Transverse colon (tissue), 4 donors: ENCODE measurements around the gene CCND1. TPM values are rescaled to one million over a fixed set of nuclear protein-coding genes. Genes with fewer than 3 reads are reported as not detected.

ENCODE experiments used
- DNase-seq: peaks from one replicate; pipeline ENCODE4 v3.0.0-alpha.2; 2019
- H3K27ac ChIP-seq, 4 donors: fragments of 200-600 bp; sonication (generic); 2 replicates each; pipeline ENCODE4 v1.5.1; 2016 to 2018; ENCODE audit warnings: inconsistent platforms in 4 of 4
- H3K27me3 ChIP-seq: fragments of 200-600 bp; sonication (generic); 2 replicates; pipeline ENCODE4 v1.5.1; 2017; ENCODE audit warnings: inconsistent platforms
- H3K36me3 ChIP-seq, 4 donors: fragments of 200-600 bp; sonication (generic); 2 replicates each; pipeline ENCODE4 v1.5.1; 2017 to 2019; ENCODE audit warnings: inconsistent platforms in 4 of 4
- H3K4me1 ChIP-seq, 4 donors: fragments of 200-600 bp; sonication (generic); 2 replicates each; pipeline ENCODE4 v1.5.1; 2017 to 2020; ENCODE audit warnings: inconsistent platforms in 4 of 4
- H3K4me3 ChIP-seq, 4 donors: fragments of 200-600 bp; sonication (generic); 1 replicate in 1 of 4; 2 replicates in 3 of 4; pipeline versions ENCODE4 v1.5.1 to v1.6.1; 2017 to 2019; ENCODE audit warnings: inconsistent platforms in 4 of 4
- H3K9me3 ChIP-seq, 2 donors: fragments of 200-600 bp; sonication (generic); 2 replicates each; pipeline ENCODE4 v1.5.1; 2017 to 2019; ENCODE audit warnings: inconsistent platforms in 2 of 2
- EP300 ChIP-seq: sonication (generic); formaldehyde crosslinking; IDR thresholded peaks from one replicate; pipeline ENCODE4 v1.6.1; 2017; ENCODE audit warnings: antibody characterized with exemption, low read depth
- POLR2A ChIP-seq: fragments of 450-650 bp; IDR thresholded peaks from one replicate; pipeline ENCODE4 v1.6.1; 2016; ENCODE audit warnings: antibody characterized with exemption, mild to moderate bottlenecking, moderate library complexity
- POLR2AphosphoS5 ChIP-seq, 3 donors: sonication (generic); formaldehyde crosslinking; IDR thresholded peaks; one replicate each; pipeline ENCODE4 v1.6.1; 2016; ENCODE audit warnings: antibody characterized with exemption in 3 of 3
- WGBS, 2 donors: methylation state at CpG; one replicate each; pipeline ENCODE4 v1.1.5; 2018; ENCODE audit warnings: low coverage in 1 of 2; 5-methylcytosine and 5-hydroxymethylcytosine counted together
- in situ Hi-C, 4 donors: fragments of 200-750 bp; cut with MboI; loops; one replicate each; pipeline versions ENCODE4 v1.15.0 to v1.15.1; 2017; ENCODE audit warnings: low sequenced_read_pairs in 3 of 4, low pct_ligation_motif_present in 1 of 4, low pct_unique_long_range_greater_than_20kb in 1 of 4
- intact Hi-C: fragments of 100-400 bp; cut with DNase I; formaldehyde crosslinking; loops from one replicate; pipeline ENCODE4 v1.15.1; 2023; ENCODE audit warnings: low total_unique reads
- total RNA-seq, 4 donors: library from RNA; depleted of rRNA; stranded (reverse); fragments of >200 nt; gene quantifications; one replicate each; pipeline ENCODE4 v1.1.0, GENCODE V29; 2016
- TF ChIP-seq, protein P1 (sequence below), 5 experiments: fragments of 200-600 bp in 3 of 5; fragments of 450-650 bp in 2 of 5; sonication (generic) in 3 of 5; IDR thresholded peaks; 1 replicate in 2 of 5; 2 replicates in 3 of 5; pipeline ENCODE4 v1.5.1; 2016 to 2017; ENCODE audit warnings: antibody characterized with exemption in 5 of 5, inconsistent platforms in 3 of 5, mild to moderate bottlenecking in 2 of 5, moderate library complexity in 1 of 5

Gene CCND1
- total RNA-seq, 4 donors from 2014 or later, result 26.4 to 78.0 (median 45.0) TPM

DNA sequence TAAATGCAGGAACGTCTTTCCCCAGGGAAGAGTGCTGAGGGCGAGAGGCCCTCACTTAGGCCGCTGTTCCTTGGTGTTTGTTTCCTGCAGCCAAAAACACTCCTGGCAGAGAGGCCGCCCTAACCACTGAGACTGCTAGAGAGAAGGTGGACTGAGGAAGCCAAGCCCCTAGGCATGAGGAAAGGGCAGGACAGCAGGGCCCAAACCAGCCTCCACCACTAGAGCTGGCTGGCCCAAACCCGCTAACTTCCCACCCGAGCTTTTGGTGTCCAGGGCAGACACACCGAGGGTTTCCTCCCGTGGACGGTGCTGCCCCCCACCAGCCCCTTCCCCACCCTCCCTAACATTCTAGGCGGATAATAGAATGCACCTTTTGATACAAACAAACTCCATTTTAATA lies 56.9 kb downstream of the CCND1 start:
- 74 to 85% methylated on average over 2 to 10 of the region's 10 CpGs for WGBS, 2 donors
- intact Hi-C loops, result no loop called here

DNA sequence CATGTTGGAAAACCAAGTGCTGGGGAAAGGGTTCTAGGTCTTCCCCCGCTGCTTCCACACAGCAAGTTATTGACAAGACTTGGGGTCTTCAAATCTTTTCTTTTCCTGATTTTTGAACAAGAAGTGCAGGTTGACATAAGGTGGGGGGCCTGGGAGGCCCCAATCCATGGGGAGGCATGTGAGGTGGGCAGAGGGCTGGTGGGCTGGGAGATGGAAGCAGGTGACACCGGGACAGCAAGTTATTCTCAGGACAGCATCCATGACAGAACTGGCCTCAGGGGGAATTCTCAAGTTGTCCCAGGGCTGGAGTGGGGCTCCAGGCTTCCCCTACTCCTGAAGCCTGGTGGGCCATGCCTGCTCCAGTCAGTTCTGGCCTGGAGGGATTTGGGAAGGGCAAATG lies 57.4 kb downstream of the CCND1 start:
- H3K27me3 ChIP-seq, result peaks cover 82% of the 10 kb centered on the region
- in situ Hi-C loops, result loop anchor here (10.0 to 25.0 kb wide), 3 partner anchors 186 to 489 kb away; no protein-coding TSS in a partner anchor
- WGBS, 2 donors, result 80 to 93% methylated on average over 1 to 2 of the region's 2 CpGs

More for the DNA sequence above, 56.9 kb downstream of the CCND1 start:
- no peaks in the 10 kb centered on the region for H3K9me3 ChIP-seq
- H3K27me3 ChIP-seq, result peaks cover 81% of the 10 kb centered on the region
- H3K27ac ChIP-seq, result no peak overlapping the region
- TF ChIP-seq EP300, result no peak
- TF ChIP-seq POLR2A, result no peak
- TF ChIP-seq POLR2AphosphoS5 (IDR thresholded peaks at IDR 0.05), result no peak
- TF ChIP-seq, protein P1, sequence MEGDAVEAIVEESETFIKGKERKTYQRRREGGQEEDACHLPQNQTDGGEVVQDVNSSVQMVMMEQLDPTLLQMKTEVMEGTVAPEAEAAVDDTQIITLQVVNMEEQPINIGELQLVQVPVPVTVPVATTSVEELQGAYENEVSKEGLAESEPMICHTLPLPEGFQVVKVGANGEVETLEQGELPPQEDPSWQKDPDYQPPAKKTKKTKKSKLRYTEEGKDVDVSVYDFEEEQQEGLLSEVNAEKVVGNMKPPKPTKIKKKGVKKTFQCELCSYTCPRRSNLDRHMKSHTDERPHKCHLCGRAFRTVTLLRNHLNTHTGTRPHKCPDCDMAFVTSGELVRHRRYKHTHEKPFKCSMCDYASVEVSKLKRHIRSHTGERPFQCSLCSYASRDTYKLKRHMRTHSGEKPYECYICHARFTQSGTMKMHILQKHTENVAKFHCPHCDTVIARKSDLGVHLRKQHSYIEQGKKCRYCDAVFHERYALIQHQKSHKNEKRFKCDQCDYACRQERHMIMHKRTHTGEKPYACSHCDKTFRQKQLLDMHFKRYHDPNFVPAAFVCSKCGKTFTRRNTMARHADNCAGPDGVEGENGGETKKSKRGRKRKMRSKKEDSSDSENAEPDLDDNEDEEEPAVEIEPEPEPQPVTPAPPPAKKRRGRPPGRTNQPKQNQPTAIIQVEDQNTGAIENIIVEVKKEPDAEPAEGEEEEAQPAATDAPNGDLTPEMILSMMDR (IDR thresholded peaks at IDR 0.05), result no peak
- H3K4me3 ChIP-seq, result no peak overlapping the region
- H3K36me3 ChIP-seq, result no peaks in the 10 kb centered on the region
- in situ Hi-C loops, result loop anchor here (10.0 to 25.0 kb wide), 3 partner anchors 187 to 489 kb away; no protein-coding TSS in a partner anchor
- H3K4me1 ChIP-seq, result peaks cover 0 to 3% (median 0%) of the 10 kb centered on the region in 4 donors
- no peak for DNase-seq

DNA sequence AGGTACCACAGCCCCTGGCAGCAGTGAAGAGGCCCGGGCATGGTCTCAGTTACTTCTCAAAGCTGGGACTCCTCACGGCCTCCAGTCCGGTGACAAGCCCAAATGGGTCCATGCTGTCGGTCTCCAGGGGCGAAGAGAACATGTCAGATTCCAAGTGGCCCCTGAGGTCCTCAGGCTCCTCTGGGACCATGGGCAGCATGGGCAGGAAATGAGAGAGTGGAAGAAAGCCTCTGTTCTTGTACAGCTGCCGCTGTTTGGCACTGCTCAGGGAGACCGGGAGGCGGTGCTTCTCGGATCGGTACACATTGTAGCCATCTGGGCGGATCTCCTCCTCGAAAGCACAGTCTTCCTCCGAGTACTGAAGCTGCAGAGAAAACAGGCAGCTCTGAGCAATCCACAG lies 58.3 kb downstream of the CCND1 start:
- TF ChIP-seq POLR2AphosphoS5 (IDR thresholded peaks at IDR 0.05) (no peak), POLR2A (no peak), EP300 (no peak)
- TF ChIP-seq, protein P1 (IDR thresholded peaks at IDR 0.05), result no peak
- DNase-seq, result no peak
- Histone ChIP-seq H3K9me3 (no peaks in the 10 kb centered on the region), H3K4me1 (peaks cover 4 to 11% (median 6%) of the 10 kb centered on the region in 4 donors), H3K4me3 (no peak overlapping the region), H3K27ac (no peak overlapping the region), H3K36me3 (no peaks in the 10 kb centered on the region), H3K27me3 (peaks cover 91% of the 10 kb centered on the region)
- intact Hi-C loops, result no loop called here
- in situ Hi-C loops, result loop anchor here (10.0 to 25.0 kb wide), 3 partner anchors 186 to 488 kb away; no protein-coding TSS in a partner anchor
- 69% methylated on average over 13 of the region's 13 CpGs; no CpG with 5 or more reads in 1 of the 2 donors for WGBS, 2 donors

More for the DNA sequence above, 57.4 kb downstream of the CCND1 start:
- Histone ChIP-seq H3K27ac (no peak overlapping the region), H3K4me1 (peaks cover 0 to 3% (median 0%) of the 10 kb centered on the region in 4 donors), H3K4me3 (no peak overlapping the region), H3K36me3 (no peaks in the 10 kb centered on the region), H3K9me3 (no peaks in the 10 kb centered on the region)
- TF ChIP-seq, protein P1 (IDR thresholded peaks at IDR 0.05), result no peak
- intact Hi-C loops, result no loop called here
- DNase-seq, result no peak

DNA sequence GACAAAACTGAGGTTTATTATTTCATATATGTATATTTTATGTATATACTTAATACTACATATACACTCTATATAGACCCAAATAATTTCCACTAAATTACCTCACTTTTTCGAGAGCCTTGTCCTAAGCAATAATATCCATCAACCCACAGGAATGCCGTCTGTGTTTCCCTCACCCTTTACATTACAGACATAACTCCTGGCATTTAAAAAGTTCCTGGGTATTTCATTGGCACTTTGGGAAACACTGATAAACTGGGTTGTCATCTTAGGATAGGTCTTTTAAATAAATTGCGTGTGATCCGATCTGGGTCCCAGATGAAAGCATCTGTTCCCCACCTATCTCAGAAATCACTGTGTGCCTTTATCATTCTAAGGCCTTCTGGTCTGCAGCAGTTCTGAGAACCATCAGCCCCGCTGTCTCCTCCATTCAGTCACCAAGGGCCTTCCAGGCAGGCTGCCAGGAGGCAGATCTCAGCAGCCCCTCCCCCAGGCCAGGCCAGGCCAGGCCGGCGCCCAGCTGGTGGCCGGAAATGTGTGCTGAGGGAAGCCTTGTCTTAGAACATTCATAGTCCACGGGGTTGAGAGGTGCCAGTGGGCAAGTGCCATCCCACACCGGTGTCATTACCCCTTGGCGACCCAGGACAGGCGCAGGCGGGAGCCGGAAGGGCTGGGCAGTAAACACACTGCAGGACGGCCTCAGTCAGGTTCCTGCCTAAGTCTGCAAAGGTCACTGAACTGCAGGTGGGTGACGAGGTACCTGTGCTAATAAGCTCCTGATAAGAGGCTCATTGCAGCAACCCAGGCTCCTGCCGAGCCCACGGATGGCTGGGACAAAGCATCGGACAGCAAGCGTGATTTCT lies 59.6 kb downstream of the CCND1 start:
- no peaks in the 10 kb centered on the region for H3K9me3 ChIP-seq
- in situ Hi-C loops (loop anchor here in 2 of 4 donors (25.0 kb wide), 2 partner anchors 187 to 487 kb away; no protein-coding TSS in a partner anchor), intact Hi-C loops (no loop called here)
- WGBS, 2 donors, result 40 to 58% methylated on average over 5 to 18 of the region's 20 CpGs
- no peak for DNase-seq
- peaks cover 6 to 24% (median 15%) of the 10 kb centered on the region in 4 donors for H3K4me1 ChIP-seq
- H3K27me3 ChIP-seq, result peaks cover 96% of the 10 kb centered on the region
- TF ChIP-seq POLR2A, result no peak
- TF ChIP-seq EP300, result no peak
- no peak for TF ChIP-seq POLR2AphosphoS5 (IDR thresholded peaks at IDR 0.05)
- TF ChIP-seq, protein P1 (IDR thresholded peaks at IDR 0.05), result no peak
- H3K4me3 ChIP-seq, result no peak overlapping the region
- no peak overlapping the region for H3K27ac ChIP-seq
- no peaks in the 10 kb centered on the region for H3K36me3 ChIP-seq
